Measurements from ENCODE around the gene PWP2. TPM values are rescaled to one million over a fixed set of nuclear protein-coding genes. Genes with fewer than 3 reads are reported as not detected.
"Not testable (repeated sequence)": the region's sequence is repeated elsewhere in the genome, so short reads cannot be mapped to it uniquely, and the experiment has no call there.

PWP2 gene
- total RNA-seq: 2.2 TPM
- 12.7 TPM for polyA plus RNA-seq
- long read RNA-seq, donor 1: 0 reads
- long read RNA-seq, donor 2, transcript PWP2-201 (21 exons, 3,297 nt): major isoform, 10 of 10 reads
- long read RNA-seq, donor 2, partial matches to known transcripts: 0 of 10 reads
- long read RNA-seq, donor 2, other reads (novel, unspliced or antisense): 0 of 10 reads
- long read RNA-seq, donor 3, partial matches to known transcripts: 5 of 6 reads
- long read RNA-seq, donor 3, other reads (novel, unspliced or antisense): 0 of 6 reads
- long read RNA-seq, donor 4: 0 reads
- long read RNA-seq, donor 5: 0 reads
- long read RNA-seq, donor 6: 0 reads
- long read RNA-seq, donor 7: 0 reads
- long read RNA-seq, donor 8: 0 reads
- long read RNA-seq, donor 9, partial matches to known transcripts: 0 of 1 reads
- long read RNA-seq, donor 9, other reads (novel, unspliced or antisense): 0 of 1 reads
- long read RNA-seq, donor 10, transcript PWP2-201 (21 exons, 3,297 nt): major isoform, 5 of 5 reads
- long read RNA-seq, donor 10, partial matches to known transcripts: 0 of 5 reads
- long read RNA-seq, donor 10, other reads (novel, unspliced or antisense): 0 of 5 reads

DNA sequence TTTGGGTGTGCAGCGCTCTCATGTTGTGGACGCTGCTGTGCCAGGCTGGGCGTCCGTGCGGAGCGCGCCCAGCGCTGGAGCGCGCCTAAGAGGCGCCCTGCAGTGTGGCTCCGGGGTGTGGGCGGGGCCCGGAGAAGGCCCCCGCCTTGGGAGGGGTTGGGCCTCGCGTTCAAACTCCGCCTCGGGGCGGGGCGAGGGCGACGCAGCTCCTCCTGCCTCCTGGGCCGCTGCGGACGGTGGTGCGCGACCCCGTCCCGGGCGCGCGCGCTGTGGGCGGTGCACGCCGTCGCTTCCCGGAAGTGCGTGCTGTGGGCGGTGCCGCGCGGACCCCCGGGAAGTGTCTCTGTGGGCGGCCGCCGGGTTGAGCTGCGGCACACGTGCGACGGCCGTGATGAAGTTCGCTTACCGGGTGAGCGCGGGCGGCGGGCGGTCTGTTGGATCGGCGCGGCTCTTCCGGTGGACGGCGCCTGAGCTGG is at the start of gene PWP2:
Gene PWP2, plus strand, starts transcription at position 374 of the 476 bp plus-strand sequence. Its CDS starts 18 bp downstream, at position 392.
- H3K36me3 ChIP-seq (ENCODE audit: control insufficient read depth in 2 of 2, insufficient read depth in 2 of 2, low read length in 1 of 2); DNase-seq (ENCODE audit: low read depth in 6 of 9, low spot score in 9 of 9); H3K9me3 ChIP-seq (ENCODE audit: control insufficient read depth in 2 of 2, insufficient read depth in 1 of 2, low read length in 1 of 2); H3K27me3 ChIP-seq (ENCODE audit: control insufficient read depth in 2 of 2, insufficient read depth in 1 of 2, low read length in 1 of 2); H3K27ac ChIP-seq (ENCODE audit: low read depth in 1 of 2, low read length in 1 of 2); H3K4me1 ChIP-seq (ENCODE audit: control insufficient read depth in 2 of 2, insufficient read depth in 2 of 2, low read length in 2 of 2): not testable (repeated sequence)
- under 1% methylated on average over 37 of the region's 66 CpGs for WGBS
- H3K4me3 ChIP-seq (ENCODE audit: low read length in 2 of 2): peak within 1 kb of the TSS in 1 of 2 donors; percentile 30

DNA sequence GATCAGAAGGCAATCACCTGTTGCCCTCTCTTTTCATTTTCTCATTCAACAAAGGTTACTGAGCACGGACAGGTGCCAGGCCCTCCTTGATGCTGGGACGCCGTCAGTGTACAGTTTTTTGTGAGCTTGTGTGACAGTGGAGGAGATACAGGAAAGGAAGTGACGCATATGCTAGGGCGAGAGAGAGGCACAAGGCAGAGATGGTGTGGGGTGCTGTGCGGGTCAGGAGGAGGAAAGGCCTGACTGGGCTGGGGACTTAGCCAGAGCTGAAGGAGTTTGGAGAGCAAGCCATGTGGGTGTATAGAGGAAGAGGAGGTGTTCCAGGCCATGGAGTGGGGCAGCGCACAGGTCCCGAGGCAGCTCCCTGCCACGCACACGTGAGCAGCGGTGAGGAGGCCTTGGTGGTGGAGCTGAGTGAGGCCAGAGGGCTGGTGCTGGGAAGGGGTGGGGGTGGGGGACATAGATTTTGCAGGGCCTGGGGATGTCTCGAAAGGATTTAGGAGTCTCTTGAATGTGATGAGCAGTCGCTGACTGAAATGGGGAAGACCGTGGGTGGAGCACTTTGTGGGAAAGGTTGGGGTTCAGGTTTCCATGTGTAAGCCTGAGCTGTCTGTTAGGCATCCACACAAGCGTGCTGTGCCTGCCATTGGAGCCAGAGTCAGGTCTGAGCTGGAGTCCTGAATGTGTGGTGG is 49.1 kb upstream of the PWP2 start:
- H3K36me3 ChIP-seq (ENCODE audit: control insufficient read depth in 2 of 2, insufficient read depth in 2 of 2, low read length in 1 of 2): peaks cover 69 to 75% of the 10 kb centered on the region in 2 donors
- DNase-seq (ENCODE audit: low read depth in 6 of 9, low spot score in 9 of 9): no peak
- H3K27ac ChIP-seq (ENCODE audit: low read depth in 1 of 2, low read length in 1 of 2): no peak overlapping the region
- H3K4me3 ChIP-seq (ENCODE audit: low read length in 2 of 2): no peak overlapping the region
- H3K27me3 ChIP-seq (ENCODE audit: control insufficient read depth in 2 of 2, insufficient read depth in 1 of 2, low read length in 1 of 2): no peaks in the 10 kb centered on the region
- H3K9me3 ChIP-seq (ENCODE audit: control insufficient read depth in 2 of 2, insufficient read depth in 1 of 2, low read length in 1 of 2): no peaks in the 10 kb centered on the region
- H3K4me1 ChIP-seq (ENCODE audit: control insufficient read depth in 2 of 2, insufficient read depth in 2 of 2, low read length in 2 of 2): no peaks in the 10 kb centered on the region
- 95% methylated on average over 15 of the region's 15 CpGs for whole genome bisulfite sequencing

DNA sequence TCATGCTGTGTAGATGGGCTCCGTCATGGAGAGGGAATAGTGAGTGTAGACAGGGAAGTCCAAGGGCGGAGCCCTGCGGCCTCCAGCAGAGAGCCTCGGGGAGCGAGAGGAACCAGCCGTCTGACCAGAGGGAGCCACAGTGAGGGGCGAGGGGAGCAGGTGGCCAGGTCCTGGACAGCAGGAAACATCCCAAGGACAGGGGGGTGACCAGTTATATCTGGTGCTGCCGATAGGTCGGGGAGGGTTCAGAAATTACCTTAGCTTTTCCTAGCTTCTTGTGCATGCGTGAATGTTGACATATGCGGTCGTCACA is 48.6 kb upstream of the PWP2 start:
- 97% methylated on average over 12 of the region's 12 CpGs for WGBS
- DNase-seq (ENCODE audit: low read depth in 6 of 9, low spot score in 9 of 9): no peak
- no peaks in the 10 kb centered on the region for H3K9me3 ChIP-seq (ENCODE audit: control insufficient read depth in 2 of 2, insufficient read depth in 1 of 2, low read length in 1 of 2)
- H3K4me3 ChIP-seq (ENCODE audit: low read length in 2 of 2): no peak overlapping the region
- H3K27ac ChIP-seq (ENCODE audit: low read depth in 1 of 2, low read length in 1 of 2): no peak overlapping the region
- H3K27me3 ChIP-seq (ENCODE audit: control insufficient read depth in 2 of 2, insufficient read depth in 1 of 2, low read length in 1 of 2): no peaks in the 10 kb centered on the region
- no peaks in the 10 kb centered on the region for H3K4me1 ChIP-seq (ENCODE audit: control insufficient read depth in 2 of 2, insufficient read depth in 2 of 2, low read length in 2 of 2)
- H3K36me3 ChIP-seq (ENCODE audit: control insufficient read depth in 2 of 2, insufficient read depth in 2 of 2, low read length in 1 of 2): peaks cover 72 to 77% of the 10 kb centered on the region in 2 donors

DNA sequence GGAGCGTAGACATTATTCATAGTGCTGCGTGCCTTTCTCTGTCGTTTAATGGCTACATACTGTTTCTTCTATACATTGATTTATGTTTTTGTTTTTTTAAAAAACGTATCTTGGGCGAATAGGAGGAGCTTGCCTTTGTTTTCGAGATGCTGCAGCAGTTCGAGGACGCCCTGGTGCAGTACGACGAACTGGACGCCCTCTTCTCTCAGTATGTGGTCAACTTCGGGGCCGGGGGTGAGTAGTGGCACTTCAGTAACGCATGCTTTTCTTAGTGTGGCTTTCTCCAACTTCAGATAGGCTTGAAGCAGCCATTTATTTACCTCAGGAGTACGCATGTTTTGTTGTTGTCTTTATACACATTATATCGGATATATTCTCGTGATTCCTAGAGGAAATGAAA is 48.2 kb upstream of the PWP2 start:
- no peak overlapping the region for H3K4me3 ChIP-seq (ENCODE audit: low read length in 2 of 2)
- DNase-seq (ENCODE audit: low read depth in 6 of 9, low spot score in 9 of 9): no peak
- WGBS: 95% methylated on average over 17 of the region's 17 CpGs
- no peaks in the 10 kb centered on the region for H3K9me3 ChIP-seq (ENCODE audit: control insufficient read depth in 2 of 2, insufficient read depth in 1 of 2, low read length in 1 of 2)
- no peaks in the 10 kb centered on the region for H3K4me1 ChIP-seq (ENCODE audit: control insufficient read depth in 2 of 2, insufficient read depth in 2 of 2, low read length in 2 of 2)
- no peaks in the 10 kb centered on the region for H3K27me3 ChIP-seq (ENCODE audit: control insufficient read depth in 2 of 2, insufficient read depth in 1 of 2, low read length in 1 of 2)
- H3K27ac ChIP-seq (ENCODE audit: low read depth in 1 of 2, low read length in 1 of 2): no peak overlapping the region
- peaks cover 72 to 79% of the 10 kb centered on the region in 2 donors for H3K36me3 ChIP-seq (ENCODE audit: control insufficient read depth in 2 of 2, insufficient read depth in 2 of 2, low read length in 1 of 2)

DNA sequence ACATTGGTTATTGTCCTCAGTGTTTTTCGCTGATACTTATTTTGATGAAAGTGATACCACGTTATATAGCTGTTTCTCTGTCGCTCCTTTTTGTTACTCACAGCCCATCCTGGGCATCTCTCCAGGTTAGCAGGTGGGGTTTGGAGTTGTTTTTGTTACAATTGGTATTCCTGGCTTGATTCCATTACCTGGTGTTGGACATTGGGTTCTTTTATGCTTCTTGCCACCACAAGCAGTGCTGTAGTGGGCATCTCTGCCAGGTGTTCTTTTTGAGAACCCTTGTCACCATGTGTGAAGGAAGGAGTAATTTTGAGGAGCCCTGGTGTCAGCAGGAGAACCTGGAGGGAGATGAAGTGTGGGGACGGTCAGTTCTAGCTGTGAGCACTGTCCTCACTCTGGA is 47.5 kb upstream of the PWP2 start:
- H3K4me1 ChIP-seq (ENCODE audit: control insufficient read depth in 2 of 2, insufficient read depth in 2 of 2, low read length in 2 of 2): no peaks in the 10 kb centered on the region
- no peaks in the 10 kb centered on the region for H3K9me3 ChIP-seq (ENCODE audit: control insufficient read depth in 2 of 2, insufficient read depth in 1 of 2, low read length in 1 of 2)
- H3K27ac ChIP-seq (ENCODE audit: low read depth in 1 of 2, low read length in 1 of 2): no peak overlapping the region
- H3K36me3 ChIP-seq (ENCODE audit: control insufficient read depth in 2 of 2, insufficient read depth in 2 of 2, low read length in 1 of 2): peaks cover 72 to 81% of the 10 kb centered on the region in 2 donors
- H3K4me3 ChIP-seq (ENCODE audit: low read length in 2 of 2): no peak overlapping the region
- no peak for DNase-seq (ENCODE audit: low read depth in 6 of 9, low spot score in 9 of 9)
- WGBS: 97% methylated on average over 4 of the region's 4 CpGs
- no peaks in the 10 kb centered on the region for H3K27me3 ChIP-seq (ENCODE audit: control insufficient read depth in 2 of 2, insufficient read depth in 1 of 2, low read length in 1 of 2)

DNA sequence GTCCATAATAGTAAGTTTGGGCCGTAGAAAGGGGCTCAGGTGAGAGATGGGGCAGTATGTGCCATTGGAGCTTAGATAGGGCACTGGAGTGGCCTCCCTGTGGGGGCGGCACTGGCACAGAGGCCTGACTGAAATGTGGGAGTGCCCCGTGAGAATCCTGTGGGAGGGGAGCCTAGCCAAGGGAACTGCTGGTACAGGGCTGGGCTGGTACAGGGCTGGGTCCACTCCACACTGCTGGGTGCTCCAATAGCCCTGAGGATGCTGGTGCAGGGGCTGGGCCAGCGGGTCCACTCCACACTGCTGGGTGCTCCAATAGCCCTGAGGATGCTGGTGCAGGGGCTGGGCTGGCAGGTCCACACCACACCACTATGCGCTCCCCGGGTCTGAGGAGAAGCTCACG is 44.8 kb upstream of the PWP2 start:
- Histone ChIP-seq H3K27me3 (ENCODE audit: control insufficient read depth in 2 of 2, insufficient read depth in 1 of 2, low read length in 1 of 2) (no peaks in the 10 kb centered on the region), H3K4me3 (ENCODE audit: low read length in 2 of 2) (no peak overlapping the region), H3K27ac (ENCODE audit: low read depth in 1 of 2, low read length in 1 of 2) (no peak overlapping the region), H3K9me3 (ENCODE audit: control insufficient read depth in 2 of 2, insufficient read depth in 1 of 2, low read length in 1 of 2) (no peaks in the 10 kb centered on the region), H3K36me3 (ENCODE audit: control insufficient read depth in 2 of 2, insufficient read depth in 2 of 2, low read length in 1 of 2) (peaks cover 63 to 84% of the 10 kb centered on the region in 2 donors), H3K4me1 (ENCODE audit: control insufficient read depth in 2 of 2, insufficient read depth in 2 of 2, low read length in 2 of 2) (peaks cover 12 to 15% of the 10 kb centered on the region in 2 donors)
- 97% methylated on average over 7 of the region's 7 CpGs for WGBS
- DNase-seq (ENCODE audit: low read depth in 6 of 9, low spot score in 9 of 9): no peak

DNA sequence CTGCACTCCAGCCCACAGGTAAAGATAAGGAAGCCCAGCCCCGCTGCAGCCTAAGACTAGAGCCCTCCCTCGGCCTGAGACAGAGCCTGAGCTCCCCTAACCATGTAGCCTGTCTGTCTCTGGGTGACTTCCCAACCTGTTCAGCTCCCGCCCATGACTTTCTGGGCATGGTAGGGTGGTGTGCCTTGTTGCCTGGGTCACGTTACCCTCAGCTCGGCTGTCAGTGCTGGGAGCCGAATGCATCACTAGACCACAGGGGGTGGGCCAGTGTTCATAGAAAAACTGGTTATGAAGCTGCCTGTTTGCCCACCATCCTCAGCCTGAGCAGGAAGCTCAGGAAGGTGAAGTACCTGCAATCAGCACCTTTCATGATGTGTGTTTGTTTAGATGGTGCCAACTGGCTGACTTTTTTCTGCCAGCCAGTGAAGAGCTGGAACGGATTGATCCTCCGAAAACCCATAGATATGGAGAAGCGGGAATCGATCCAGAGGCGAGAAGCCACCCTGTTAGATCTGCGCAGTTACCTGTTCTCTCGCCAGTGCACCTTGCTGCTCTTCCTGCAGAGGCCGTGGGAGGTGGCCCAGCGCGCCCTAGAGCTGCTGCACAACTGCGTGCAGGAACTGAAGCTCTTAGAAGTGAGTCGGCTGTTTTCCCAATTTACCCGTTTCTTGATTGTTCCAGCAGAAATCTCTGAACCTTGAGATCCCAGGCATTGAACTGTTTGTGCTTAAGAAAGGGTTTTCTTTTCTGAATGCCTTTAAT is 43.9 kb upstream of the PWP2 start:
- Histone ChIP-seq H3K4me1 (ENCODE audit: control insufficient read depth in 2 of 2, insufficient read depth in 2 of 2, low read length in 2 of 2) (peaks cover 12 to 15% of the 10 kb centered on the region in 2 donors), H3K9me3 (ENCODE audit: control insufficient read depth in 2 of 2, insufficient read depth in 1 of 2, low read length in 1 of 2) (no peaks in the 10 kb centered on the region), H3K27me3 (ENCODE audit: control insufficient read depth in 2 of 2, insufficient read depth in 1 of 2, low read length in 1 of 2) (no peaks in the 10 kb centered on the region), H3K36me3 (ENCODE audit: control insufficient read depth in 2 of 2, insufficient read depth in 2 of 2, low read length in 1 of 2) (peaks cover 60 to 82% of the 10 kb centered on the region in 2 donors), H3K4me3 (ENCODE audit: low read length in 2 of 2) (no peak overlapping the region), H3K27ac (ENCODE audit: low read depth in 1 of 2, low read length in 1 of 2) (no peak overlapping the region)
- WGBS: 95% methylated on average over 19 of the region's 19 CpGs
- no peak for DNase-seq (ENCODE audit: low read depth in 6 of 9, low spot score in 9 of 9)

DNA sequence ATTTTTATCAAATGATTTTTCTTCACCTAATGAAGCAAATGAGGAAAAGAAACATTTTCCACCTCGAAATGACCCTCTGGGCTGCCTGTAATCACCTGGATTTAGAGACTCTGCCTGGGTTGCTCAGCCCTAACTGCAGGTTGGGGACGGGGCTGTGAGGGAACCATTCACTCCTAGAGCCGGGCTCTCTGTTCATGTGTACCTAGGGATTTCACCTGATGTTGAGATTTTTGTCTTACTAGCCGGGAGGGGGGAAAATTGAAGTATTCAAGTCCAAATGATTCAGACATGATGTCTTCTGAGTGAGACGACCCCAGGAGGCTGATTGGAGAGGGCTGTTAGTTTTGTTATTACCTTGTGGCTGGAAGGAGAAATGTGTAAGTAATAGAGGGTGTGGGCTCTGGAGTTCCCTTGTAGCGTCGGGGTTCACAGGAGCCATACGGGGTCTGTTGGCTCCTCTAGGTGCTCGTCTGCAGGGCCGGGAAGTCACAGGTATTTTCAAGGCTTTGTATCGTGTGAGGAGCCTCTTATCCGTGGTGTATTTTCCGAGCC is 42.3 kb upstream of the PWP2 start:
- no peak for DNase-seq (ENCODE audit: low read depth in 6 of 9, low spot score in 9 of 9)
- Histone ChIP-seq H3K4me3 (ENCODE audit: low read length in 2 of 2) (no peak overlapping the region), H3K4me1 (ENCODE audit: control insufficient read depth in 2 of 2, insufficient read depth in 2 of 2, low read length in 2 of 2) (peaks cover 12 to 15% of the 10 kb centered on the region in 2 donors), H3K27me3 (ENCODE audit: control insufficient read depth in 2 of 2, insufficient read depth in 1 of 2, low read length in 1 of 2) (no peaks in the 10 kb centered on the region), H3K36me3 (ENCODE audit: control insufficient read depth in 2 of 2, insufficient read depth in 2 of 2, low read length in 1 of 2) (peaks cover 60 to 81% of the 10 kb centered on the region in 2 donors), H3K9me3 (ENCODE audit: control insufficient read depth in 2 of 2, insufficient read depth in 1 of 2, low read length in 1 of 2) (no peaks in the 10 kb centered on the region), H3K27ac (ENCODE audit: low read depth in 1 of 2, low read length in 1 of 2) (peak overlapping the region; percentile 52 to 81)
- 97% methylated on average over 13 of the region's 13 CpGs for WGBS

All from thymus (tissue), 14 donors.